OCI-LY7 (cell line): ENCODE measurements around the gene ALDH1L1.

Experiments
- EZH2phosphoT487 ChIP-seq: fragments of 200-600 bp; sonication (generic); IDR thresholded peaks from 2 replicates; pipeline ENCODE4 v1.6.1; 2018; ENCODE audit warnings: low read depth, borderline replicate concordance, mild to moderate bottlenecking, mixed run types, antibody characterized with exemption, low read length, moderate library complexity, mixed read lengths
- TF ChIP-seq, protein P1 (sequence below): fragments of 200-600 bp; sonication (generic); conservative IDR thresholded peaks from 2 replicates; pipeline ENCODE4 v1.5.1; 2014; ENCODE audit warnings: mild to moderate bottlenecking, antibody characterized with exemption, low read length, moderate library complexity, mixed read lengths

DNA sequence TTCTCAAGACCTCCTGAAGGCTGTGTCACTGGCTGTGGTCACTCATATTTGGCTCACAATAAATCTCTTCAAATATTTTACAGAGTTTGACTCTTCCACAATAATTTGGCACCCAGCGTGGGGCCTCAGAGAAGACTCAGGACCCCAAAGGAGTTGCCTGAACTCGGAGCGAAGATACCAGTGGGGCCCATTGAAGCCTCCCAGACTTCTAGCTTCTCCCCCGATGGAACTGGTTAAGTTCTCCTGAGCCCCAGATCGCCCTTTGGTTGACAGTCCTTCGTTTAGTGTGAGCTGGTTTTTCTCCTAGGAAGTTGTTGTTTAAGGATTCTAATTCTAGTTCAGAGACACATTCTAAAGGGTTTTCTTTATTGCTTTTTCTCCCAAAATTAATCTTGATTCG lies 95.1 kb downstream of the ALDH1L1 start:
- TF ChIP-seq, protein P1, sequence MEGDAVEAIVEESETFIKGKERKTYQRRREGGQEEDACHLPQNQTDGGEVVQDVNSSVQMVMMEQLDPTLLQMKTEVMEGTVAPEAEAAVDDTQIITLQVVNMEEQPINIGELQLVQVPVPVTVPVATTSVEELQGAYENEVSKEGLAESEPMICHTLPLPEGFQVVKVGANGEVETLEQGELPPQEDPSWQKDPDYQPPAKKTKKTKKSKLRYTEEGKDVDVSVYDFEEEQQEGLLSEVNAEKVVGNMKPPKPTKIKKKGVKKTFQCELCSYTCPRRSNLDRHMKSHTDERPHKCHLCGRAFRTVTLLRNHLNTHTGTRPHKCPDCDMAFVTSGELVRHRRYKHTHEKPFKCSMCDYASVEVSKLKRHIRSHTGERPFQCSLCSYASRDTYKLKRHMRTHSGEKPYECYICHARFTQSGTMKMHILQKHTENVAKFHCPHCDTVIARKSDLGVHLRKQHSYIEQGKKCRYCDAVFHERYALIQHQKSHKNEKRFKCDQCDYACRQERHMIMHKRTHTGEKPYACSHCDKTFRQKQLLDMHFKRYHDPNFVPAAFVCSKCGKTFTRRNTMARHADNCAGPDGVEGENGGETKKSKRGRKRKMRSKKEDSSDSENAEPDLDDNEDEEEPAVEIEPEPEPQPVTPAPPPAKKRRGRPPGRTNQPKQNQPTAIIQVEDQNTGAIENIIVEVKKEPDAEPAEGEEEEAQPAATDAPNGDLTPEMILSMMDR, result no peak
- TF ChIP-seq EZH2phosphoT487, result no peak
